ENCODE measurements around the gene GPAT3.
"Not testable (repeated sequence)": the region's sequence is repeated elsewhere in the genome, so short reads cannot be mapped to it uniquely, and the experiment has no call there.

Gene GPAT3

DNA sequence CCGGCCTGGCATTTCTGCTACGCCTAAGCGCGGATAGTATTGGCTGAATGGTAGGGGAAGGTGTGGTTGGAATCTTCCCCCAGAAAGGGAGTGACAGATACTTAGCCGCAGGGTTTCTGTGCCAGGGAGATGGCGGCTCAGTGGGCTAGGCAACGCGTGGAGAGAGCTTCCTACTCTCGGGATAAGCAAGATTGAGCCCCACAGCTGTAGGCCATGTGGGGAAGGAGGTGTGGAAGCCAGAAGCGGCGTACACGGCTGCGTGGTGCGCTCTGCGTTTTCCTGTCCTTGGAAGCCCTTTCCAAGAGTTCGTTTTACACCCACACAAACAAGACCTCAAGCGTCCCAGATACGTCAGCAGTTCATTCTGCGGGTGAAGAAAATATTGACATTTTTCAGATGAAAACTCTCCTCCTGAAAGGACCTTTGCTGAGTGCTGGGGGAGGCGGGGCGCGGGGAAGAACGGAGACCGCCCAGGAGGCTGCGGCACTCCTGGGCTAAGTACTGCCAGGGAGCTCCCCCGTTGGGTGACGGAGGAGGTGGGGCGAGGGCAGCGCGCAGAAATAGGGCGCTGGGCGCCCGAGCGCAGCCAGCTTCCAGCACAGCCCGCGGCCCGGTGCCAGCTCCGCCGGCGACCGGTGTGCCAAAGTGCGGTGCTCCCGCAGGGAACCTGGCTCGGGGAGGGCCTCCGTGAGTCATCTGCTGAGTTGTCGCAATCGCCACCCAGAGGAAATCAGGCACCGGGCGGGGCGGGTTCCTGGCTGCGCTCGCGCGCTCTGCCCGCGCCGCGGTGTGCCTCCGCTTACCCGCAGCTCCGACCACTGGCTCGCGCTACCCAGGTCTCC lies at the start of gene GPAT3:
Gene GPAT3, plus strand, starts transcription at position 589 of the 842 bp plus-strand sequence. CDS start 515 bp downstream, outside the sequence.
- DNase-seq (ENCODE audit: low read depth): peak; percentile 58

- no peak for DNase-seq (ENCODE audit: low read depth)
Observed at GRCh38 chr4:83486457-83487129, 49.3 kb upstream of the GPAT3 start.

GRCh38 chr4:83489711-83490326 lies 46.1 kb upstream of the GPAT3 start:
- DNase-seq (ENCODE audit: low read depth): no peak

DNA sequence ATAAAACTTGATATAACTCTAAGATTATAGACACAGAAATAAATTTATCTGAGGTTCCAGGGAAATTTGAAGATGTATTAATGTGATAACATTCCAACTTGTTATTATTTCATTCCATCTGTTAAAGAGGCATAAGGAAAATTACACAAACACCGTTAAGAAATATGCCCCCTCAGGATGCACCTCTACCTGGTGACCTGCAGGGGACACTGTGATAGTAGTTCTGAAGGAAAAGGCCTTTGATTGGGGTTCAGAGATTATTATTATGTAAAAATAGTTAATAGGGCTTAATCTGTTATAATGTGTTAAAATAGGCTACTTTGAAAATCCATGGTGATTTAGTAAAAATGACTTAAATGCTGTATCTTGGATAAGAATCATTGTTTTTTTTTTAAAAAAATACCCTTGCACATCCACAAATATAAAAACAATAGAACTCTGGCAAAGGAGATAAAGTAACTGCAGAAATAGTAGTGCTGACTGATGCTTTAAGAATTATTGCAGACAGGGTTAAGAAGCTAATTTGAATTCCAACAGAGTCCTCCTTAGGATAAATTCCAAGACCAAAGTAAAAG lies 44.9 kb upstream of the GPAT3 start:
- DNase-seq (ENCODE audit: low read depth): no peak

- not testable (repeated sequence) for DNase-seq (ENCODE audit: low read depth)
Observed at GRCh38 chr4:83496085-83496917, 39.6 kb upstream of the GPAT3 start.

DNA sequence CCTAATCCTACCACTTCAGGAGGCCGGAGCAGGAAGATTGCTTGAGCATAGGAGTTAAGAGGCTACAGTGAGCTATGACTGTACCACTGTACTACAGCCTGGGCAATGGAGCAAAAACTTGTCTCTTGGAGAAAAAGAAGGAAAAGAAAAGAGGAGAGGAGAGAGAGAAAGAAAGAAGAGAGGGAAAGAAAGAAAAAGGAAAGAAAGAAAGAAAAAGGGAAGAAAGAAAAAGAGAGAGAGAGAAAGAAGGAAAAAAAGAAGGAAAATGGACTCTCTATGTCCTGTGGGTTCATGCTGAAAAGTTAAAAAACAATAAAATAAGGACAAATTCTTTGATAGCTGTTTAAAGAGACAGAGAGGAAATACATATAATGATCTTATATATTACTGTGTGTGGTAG lies 37.7 kb upstream of the GPAT3 start:
- DNase-seq (ENCODE audit: low read depth): no peak

DNA sequence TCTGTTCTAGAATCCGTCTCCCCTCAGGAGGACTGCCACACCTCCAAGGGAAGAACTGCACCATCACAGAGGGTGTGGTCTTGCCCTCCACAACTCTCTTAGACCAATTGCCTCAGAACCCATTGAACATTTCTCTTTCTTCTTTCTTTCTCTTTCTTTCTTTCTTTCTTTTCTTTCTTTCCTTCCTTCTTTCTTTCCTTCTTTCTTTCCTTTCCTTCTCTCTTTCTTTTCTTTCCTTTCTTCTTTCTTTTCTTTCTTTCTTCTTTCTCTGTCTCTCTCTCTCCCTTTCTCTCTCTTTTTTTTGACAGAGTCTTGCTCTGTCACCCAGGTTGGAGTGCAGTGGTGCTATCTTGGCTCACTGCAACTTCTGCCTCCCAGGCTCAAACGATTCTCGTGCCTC lies 34.2 kb upstream of the GPAT3 start:
- not testable (repeated sequence) for DNase-seq (ENCODE audit: low read depth)

DNA sequence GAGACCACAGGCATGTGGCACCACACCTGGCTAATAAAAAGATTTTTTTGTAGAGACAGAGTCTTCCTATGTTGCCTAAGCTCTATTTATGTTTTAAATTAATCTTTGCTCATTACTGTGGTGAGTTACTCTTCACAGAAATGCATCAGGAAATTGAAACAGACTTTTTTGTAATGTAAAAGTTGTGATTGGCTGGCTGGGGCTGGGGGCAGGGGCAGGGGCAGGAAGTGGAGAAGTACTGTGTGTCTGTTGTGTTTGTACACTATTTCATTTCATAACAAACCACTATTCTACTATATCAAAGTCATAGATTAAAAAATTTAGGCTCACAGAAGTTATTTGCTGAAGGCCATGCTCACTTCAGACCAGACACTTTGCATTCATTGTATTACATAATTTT lies 31.9 kb upstream of the GPAT3 start:
- no peak for DNase-seq (ENCODE audit: low read depth)

DNA sequence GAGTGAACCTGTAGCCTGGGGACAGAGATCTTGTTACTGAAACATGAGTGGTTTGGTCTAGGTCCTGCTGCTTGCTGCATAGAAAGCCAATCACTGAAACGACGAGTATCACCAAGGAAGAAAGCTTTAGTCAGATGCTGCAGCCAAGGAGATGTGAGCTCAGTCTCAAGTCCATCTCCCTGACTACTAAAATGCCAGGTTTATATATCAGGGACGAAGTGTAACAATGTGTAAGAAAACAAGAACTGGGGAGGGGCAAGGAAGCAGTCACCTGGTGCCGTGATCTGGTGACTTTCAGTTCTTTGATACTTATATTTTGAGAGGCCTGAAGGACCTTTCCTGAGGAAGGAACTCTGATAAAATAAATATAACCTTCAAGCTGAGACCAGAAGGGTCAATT lies 31.4 kb upstream of the GPAT3 start:
- no peak for DNase-seq (ENCODE audit: low read depth)

DNA sequence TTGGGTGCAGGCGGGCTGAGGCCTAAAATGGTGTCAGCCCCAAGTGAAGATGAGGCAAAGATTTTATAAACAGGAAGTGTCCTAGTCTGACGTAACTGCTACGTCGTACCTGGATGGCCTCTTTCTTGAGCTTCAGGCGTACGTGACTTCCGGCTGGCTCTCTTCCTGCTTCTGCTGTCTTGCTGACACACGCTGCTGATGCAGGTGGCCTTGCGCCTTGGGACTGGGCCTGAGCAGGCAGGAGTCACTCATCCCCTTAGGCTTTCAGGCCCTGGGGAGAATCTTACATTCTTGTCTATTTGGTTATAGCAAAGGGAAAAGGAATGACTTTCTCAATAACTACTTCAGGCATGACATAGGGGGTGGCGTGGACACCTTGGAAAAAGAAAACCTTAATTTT lies 30.9 kb upstream of the GPAT3 start:
- DNase-seq (ENCODE audit: low read depth): no peak

DNA sequence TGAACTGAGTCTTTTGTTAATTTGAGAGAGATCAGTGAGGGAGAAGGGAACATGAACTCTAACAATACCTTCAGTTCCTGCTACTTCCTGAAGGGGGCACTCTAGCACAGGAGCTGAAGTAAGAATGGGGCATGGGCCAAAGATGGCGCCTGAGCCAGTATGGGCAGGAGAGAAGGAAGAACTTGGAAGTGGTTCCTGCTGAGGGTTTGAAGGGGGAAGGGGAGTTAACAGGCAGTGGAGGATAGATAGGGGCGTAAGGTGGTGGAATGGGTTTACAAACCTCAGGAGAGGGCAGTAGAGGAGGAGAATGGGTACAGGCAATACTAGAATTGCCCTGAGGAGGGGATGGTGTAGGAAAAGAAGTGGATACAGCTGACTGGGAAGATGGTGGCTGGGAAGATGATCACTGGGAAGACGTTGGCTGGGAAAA lies 26.7 kb upstream of the GPAT3 start:
- DNase-seq (ENCODE audit: low read depth): peak; percentile 52

- DNase-seq (ENCODE audit: low read depth): no peak
Observed at GRCh38 chr4:83510442-83510841, 25.5 kb upstream of the GPAT3 start.

- DNase-seq (ENCODE audit: low read depth): no peak
Observed at GRCh38 chr4:83516042-83516772, 19.7 kb upstream of the GPAT3 start.

GRCh38 chr4:83522239-83522638 lies 13.7 kb upstream of the GPAT3 start:
- no peak for DNase-seq (ENCODE audit: low read depth)

- no peak for DNase-seq (ENCODE audit: low read depth)
Observed at GRCh38 chr4:83527671-83528070, 8.2 kb upstream of the GPAT3 start.

DNA sequence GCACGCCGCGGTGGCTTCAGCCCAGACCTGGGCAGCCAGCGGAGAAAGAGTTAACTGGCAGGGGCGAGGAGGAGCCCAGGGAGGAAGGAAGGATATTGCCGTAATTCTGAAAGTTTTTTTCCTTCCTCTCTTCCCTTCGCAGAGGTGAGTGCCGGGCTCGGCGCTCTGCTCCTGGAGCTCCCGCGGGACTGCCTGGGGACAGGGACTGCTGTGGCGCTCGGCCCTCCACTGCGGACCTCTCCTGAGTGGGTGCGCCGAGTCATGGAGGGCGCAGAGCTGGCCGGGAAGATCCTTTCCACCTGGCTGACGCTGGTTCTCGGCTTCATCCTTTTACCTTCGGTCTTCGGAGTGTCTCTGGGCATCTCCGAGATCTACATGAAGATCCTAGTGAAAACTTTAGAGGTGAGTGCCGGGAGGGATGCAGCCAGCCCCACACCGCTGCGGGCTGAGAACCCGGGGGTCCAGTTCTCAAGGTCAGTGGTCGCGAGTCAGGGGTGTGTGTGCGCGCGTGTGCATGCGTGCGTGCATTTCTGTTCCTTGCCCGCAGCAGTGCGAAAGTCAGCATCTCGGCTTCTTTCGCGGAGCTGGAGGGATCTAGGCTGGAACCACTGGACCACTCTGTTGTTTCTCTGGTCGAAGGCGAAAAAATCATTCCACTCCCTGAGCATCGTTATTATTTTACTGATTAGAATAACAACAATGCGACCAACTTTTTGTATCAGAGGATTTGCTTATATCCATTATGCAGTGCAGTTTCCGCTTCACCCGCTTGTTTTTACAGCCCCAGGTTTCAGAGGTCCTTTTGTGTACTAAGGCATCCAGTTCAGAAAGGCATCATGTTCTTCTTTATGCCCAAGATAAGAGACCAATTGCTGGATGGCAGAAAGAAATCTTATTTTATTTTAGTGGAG lies 709 bp downstream of the GPAT3 start:
- DNase-seq (ENCODE audit: low read depth): no peak

DNA sequence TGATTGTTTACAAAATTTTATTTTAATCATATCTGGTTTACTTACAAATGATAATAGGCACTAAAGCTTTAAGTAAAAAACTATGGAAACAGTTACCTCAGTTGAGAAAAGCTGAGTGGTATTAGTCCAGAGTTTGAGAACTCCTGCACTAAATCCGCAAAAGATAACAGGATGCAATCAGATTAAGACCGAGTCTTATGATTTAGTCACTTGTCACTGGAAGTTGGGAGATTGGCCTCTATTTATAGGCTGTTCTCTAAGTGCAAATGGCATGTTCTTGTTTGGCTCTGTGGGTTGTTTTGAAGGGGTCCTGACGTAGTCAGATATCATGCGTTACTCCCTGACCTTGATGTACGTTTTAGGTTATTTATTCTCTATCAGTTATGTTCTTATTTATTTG lies 6.3 kb downstream of the GPAT3 start:
- no peak for DNase-seq (ENCODE audit: low read depth)

GRCh38 chr4:83546786-83547185 lies 10.9 kb downstream of the GPAT3 start:
- no peak for DNase-seq (ENCODE audit: low read depth)

DNA sequence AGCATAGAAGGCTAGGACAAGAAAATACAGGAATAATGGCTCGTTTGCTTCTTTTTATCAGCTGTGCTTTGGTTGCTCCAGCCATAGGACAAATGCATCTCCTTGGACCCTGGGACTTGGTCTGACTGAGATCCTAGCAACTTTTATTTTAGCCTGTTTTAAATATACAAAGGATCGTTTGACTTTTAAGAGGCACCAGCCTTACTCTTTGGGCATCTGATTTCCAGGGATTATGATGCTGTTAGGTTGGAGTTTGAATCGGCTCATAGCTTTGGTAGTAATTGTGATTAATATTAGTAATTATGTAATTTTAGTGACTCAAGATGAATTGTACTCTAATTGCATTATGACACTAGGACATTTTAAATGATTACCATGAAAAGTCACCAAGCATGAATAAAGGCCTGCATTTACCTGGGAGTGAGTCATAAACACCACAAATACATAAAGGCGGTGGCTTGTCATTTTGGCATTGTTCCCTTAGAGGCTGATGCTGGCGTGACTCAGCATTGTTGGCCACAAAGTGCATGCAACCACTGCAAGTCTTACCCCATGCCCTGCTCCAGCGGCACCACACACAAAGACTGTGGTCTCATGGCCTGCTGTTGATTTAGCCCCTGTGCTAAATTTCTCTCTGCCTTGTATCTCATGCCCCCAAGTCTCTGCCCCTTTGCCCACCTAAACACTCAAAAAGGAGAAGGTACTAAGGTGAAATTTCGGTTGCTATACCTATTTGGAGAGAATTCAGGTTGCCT lies 12.4 kb downstream of the GPAT3 start:
- DNase-seq (ENCODE audit: low read depth): peak; percentile 56

All from activated T-cell treated with anti-CD3 and anti-CD28 coated beads for 24 hours (primary cell).